Uterus (tissue), 4 donors: ENCODE measurements around the gene NTN5. TPM values are rescaled to one million over a fixed set of nuclear protein-coding genes. Genes with fewer than 3 reads are reported as not detected.

Source experiments
- DNase-seq, 2 donors: peaks; one replicate each; pipeline ENCODE4 v3.0.0-alpha.2; 2019 to 2020
- H3K27ac ChIP-seq, 2 donors: fragments of 200-600 bp; sonication (generic); 1 replicate in 1 of 2; 2 replicates in 1 of 2; pipeline ENCODE4 v1.5.1; 2016 to 2018
- H3K27me3 ChIP-seq, 2 donors: fragments of 200-600 bp; sonication (generic); one replicate each; pipeline ENCODE4 v1.5.1; 2018 to 2019; ENCODE audit warnings: control low read depth in 1 of 2
- H3K36me3 ChIP-seq, 2 donors: fragments of 200-600 bp; sonication (generic); one replicate each; pipeline ENCODE4 v1.5.1; 2019; ENCODE audit warnings: control low read depth in 1 of 2
- H3K4me1 ChIP-seq, 2 donors: fragments of 200-600 bp; sonication (generic); one replicate each; pipeline ENCODE4 v1.5.1; 2018 to 2019; ENCODE audit warnings: control low read depth in 1 of 2
- H3K4me3 ChIP-seq, 2 donors: fragments of 200-600 bp; sonication (generic); 1 replicate in 1 of 2; 2 replicates in 1 of 2; pipeline ENCODE4 v1.5.1; 2018 to 2019; ENCODE audit warnings: mild to moderate bottlenecking in 1 of 2
- H3K9me3 ChIP-seq, 2 donors: fragments of 200-600 bp; sonication (generic); one replicate each; pipeline ENCODE4 v1.5.1; 2019; ENCODE audit warnings: control low read depth in 1 of 2
- POLR2A ChIP-seq, 2 donors: fragments of 450-650 bp; IDR thresholded peaks; one replicate each; pipeline ENCODE4 v1.6.1; 2016; ENCODE audit warnings: antibody characterized with exemption in 2 of 2, mild to moderate bottlenecking in 1 of 2, moderate library complexity in 1 of 2
- intact Hi-C: fragments of 100-400 bp; cut with DNase I; formaldehyde crosslinking; loops from one replicate; pipeline ENCODE4 v1.15.1; 2023; ENCODE audit warnings: low total_unique reads
- total RNA-seq, 4 donors: library from RNA; depleted of rRNA in 3 of 4; stranded (reverse); fragments of >200 nt in 3 of 4; gene quantifications; one replicate each; pipeline versions ENCODE4 v1.1.0 to v1.2.4, GENCODE V29; 2014 to 2023
- TF ChIP-seq, protein P1 (sequence below), 4 experiments: fragments of 200-600 bp in 2 of 4; fragments of 450-650 bp in 2 of 4; sonication (generic) in 2 of 4; IDR thresholded peaks; one replicate each; pipeline ENCODE4 v1.5.1; 2016 to 2019; ENCODE audit warnings: antibody characterized with exemption in 4 of 4, mild to moderate bottlenecking in 2 of 4, moderate library complexity in 1 of 4
- donor health status: DM: yes; HTN: yes; CAD: no.

NTN5 gene, protein sequence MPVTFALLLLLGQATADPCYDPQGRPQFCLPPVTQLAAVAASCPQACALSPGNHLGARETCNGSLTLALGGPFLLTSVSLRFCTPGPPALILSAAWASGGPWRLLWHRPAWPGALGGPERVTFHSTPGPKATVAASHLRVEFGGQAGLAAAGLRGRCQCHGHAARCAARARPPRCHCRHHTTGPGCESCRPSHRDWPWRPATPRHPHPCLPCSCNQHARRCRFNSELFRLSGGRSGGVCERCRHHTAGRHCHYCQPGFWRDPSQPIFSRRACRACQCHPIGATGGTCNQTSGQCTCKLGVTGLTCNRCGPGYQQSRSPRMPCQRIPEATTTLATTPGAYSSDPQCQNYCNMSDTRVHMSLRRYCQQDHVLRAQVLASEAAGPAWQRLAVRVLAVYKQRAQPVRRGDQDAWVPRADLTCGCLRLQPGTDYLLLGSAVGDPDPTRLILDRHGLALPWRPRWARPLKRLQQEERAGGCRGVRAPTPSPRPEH
- total RNA-seq, result 1 to 10 TPM in 2 of 4 donors, not detected in 2; 1.1 to 4.1 TPM

DNA sequence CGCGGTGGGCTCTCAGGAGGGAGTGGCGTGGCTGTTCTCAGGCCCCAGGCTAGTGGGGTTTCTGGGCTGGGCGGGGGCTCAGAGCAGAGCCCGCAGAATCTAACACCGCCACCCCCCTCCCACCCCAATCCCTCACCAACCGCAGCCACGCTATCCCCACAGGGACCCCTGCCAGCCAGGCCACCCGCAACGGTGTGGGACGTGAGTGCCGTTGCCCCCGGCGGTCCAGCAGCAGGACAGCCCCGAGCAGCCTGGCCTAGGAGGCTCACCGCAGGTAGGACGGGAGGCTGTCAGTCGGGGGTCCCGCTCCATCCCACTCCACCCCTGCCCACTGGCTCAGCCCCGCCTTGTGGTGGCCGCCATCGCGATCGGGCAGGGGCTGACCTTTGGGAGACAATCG is at the start of gene NTN5:
NTN5 (minus strand) TSS at position 24 of the 400 bp plus-strand sequence. CDS start 2,031 bp downstream, outside the sequence.
- H3K9me3 ChIP-seq, result no peaks in the 10 kb centered on the region
- intact Hi-C loops, result no loop called here
- H3K36me3 ChIP-seq, result no peaks in the 10 kb centered on the region
- H3K27ac ChIP-seq, result no peak within 1 kb of the TSS
- no peaks in the 10 kb centered on the region for H3K27me3 ChIP-seq
- H3K4me3 ChIP-seq, result no peak within 1 kb of the TSS
- TF ChIP-seq, protein P1, sequence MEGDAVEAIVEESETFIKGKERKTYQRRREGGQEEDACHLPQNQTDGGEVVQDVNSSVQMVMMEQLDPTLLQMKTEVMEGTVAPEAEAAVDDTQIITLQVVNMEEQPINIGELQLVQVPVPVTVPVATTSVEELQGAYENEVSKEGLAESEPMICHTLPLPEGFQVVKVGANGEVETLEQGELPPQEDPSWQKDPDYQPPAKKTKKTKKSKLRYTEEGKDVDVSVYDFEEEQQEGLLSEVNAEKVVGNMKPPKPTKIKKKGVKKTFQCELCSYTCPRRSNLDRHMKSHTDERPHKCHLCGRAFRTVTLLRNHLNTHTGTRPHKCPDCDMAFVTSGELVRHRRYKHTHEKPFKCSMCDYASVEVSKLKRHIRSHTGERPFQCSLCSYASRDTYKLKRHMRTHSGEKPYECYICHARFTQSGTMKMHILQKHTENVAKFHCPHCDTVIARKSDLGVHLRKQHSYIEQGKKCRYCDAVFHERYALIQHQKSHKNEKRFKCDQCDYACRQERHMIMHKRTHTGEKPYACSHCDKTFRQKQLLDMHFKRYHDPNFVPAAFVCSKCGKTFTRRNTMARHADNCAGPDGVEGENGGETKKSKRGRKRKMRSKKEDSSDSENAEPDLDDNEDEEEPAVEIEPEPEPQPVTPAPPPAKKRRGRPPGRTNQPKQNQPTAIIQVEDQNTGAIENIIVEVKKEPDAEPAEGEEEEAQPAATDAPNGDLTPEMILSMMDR (IDR thresholded peaks at IDR 0.05), result no peak
- TF ChIP-seq POLR2A (IDR thresholded peaks at IDR 0.05), result no peak
- no peak for DNase-seq
- no peaks in the 10 kb centered on the region for H3K4me1 ChIP-seq

DNA sequence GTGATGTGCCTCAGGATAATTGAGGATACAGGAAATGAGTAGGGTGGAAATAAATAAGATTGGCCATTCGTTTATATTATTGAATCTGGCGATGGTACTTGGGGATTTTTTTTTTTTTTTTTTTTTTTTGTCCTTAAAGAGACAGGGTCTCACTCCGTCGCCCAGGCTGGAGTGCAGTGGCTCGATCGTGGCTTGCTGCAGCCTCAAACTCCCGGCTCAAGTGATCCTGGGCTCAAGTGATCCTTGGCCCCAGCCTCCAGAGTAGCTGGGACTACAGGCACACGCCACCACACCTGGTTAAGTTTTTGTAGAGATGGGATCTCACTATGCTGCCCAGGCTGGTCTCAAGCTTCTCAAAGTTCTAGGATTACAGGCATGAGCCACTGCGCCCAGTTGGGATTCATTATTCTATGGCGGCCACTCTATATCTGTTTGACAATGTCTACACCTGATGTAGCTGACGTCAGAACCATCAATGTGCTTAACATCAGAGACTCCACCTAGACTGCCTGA is 49.4 kb upstream of the NTN5 start:
- no peaks in the 10 kb centered on the region for H3K36me3 ChIP-seq
- TF ChIP-seq, protein P1 (IDR thresholded peaks at IDR 0.05), result no peak
- TF ChIP-seq POLR2A (IDR thresholded peaks at IDR 0.05), result no peak
- DNase-seq, result no peak

DNA sequence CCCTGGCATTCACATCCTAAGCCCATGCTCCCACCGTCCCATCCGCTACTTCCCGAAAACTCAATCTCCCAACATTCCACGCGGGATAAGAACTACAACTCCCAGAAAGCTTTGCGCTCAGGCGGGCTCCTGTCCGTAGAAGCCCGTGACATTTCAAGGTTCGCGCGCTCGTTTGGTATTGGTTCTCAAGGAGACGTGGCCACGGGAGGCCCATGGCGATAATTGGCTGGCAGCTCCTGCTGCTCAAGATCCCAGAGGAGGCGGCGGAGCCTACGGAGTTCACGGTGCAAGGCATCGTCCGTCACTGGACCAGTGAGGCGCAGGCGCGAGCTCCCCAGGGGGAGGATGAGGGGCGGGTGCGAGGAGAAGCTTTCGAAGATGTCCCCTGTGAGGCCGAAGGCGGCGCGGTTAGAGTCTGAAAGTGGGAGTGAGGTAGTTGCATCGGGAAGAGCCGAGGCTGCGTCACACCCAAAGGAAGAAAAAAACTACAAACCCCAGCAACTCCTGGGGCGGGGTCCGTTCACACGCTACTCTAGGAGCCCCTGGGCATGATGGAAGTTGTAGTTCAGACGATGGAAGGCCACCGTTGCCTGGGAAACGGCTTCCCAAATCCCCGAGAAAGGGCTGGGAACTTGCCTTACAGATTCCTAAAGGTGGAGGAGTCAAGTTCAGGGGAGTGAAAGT is 47.9 kb upstream of the NTN5 start:
- H3K36me3 ChIP-seq, result no peaks in the 10 kb centered on the region
- TF ChIP-seq, protein P1 (IDR thresholded peaks at IDR 0.05), result peak in 1 of 4 experiments; percentile 14
- peak in 1 of 2 donors; percentile 34 for TF ChIP-seq POLR2A (IDR thresholded peaks at IDR 0.05)
- peak; percentile 98 to 100 for DNase-seq
- peak overlapping the region; percentile 51 to 64 for H3K4me3 ChIP-seq
- peak overlapping the region; percentile 93 to 96 for H3K27ac ChIP-seq
- H3K9me3 ChIP-seq, result no peaks in the 10 kb centered on the region
- no peaks in the 10 kb centered on the region for H3K27me3 ChIP-seq
- intact Hi-C loops, result no loop called here
- peaks cover 0 to 11% of the 10 kb centered on the region in 2 donors for H3K4me1 ChIP-seq

More for the DNA sequence above, 49.4 kb upstream of the NTN5 start:
- no peak overlapping the region for H3K27ac ChIP-seq
- no peaks in the 10 kb centered on the region for H3K27me3 ChIP-seq
- intact Hi-C loops, result no loop called here
- no peaks in the 10 kb centered on the region for H3K9me3 ChIP-seq
- H3K4me3 ChIP-seq, result no peak overlapping the region
- peaks cover 0 to 11% of the 10 kb centered on the region in 2 donors for H3K4me1 ChIP-seq

DNA sequence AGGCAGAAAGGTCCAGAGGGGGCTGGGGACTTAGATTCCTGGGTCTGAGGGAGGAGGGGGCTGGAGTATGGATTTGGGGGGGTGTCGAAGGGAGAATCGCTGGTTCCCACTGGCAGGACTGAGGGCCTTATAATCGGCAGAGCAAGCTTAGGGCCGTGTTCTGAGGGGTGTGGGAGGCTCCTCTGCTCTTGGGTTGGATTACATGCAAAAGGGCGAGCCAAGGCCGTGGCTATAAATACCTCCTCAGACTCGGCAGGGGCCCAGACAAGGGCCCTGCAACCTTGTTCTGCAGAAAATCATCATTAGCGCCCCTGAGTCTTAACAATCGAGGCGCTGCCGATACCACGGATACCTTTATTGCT is 47.4 kb upstream of the NTN5 start:
- intact Hi-C loops, result no loop called here
- TF ChIP-seq, protein P1 (IDR thresholded peaks at IDR 0.05), result no peak
- TF ChIP-seq POLR2A (IDR thresholded peaks at IDR 0.05), result no peak
- peaks cover 0 to 11% of the 10 kb centered on the region in 2 donors for H3K4me1 ChIP-seq
- H3K27ac ChIP-seq, result peak overlapping the region; percentile 93 to 96
- H3K4me3 ChIP-seq, result peak overlapping the region in 1 of 2 donors; percentile 51
- no peaks in the 10 kb centered on the region for H3K27me3 ChIP-seq
- H3K9me3 ChIP-seq, result no peaks in the 10 kb centered on the region
- no peak for DNase-seq
- no peaks in the 10 kb centered on the region for H3K36me3 ChIP-seq
